ENCODE measurements around the gene FBLN2.
"Not testable (repeated sequence)": the region's sequence is repeated elsewhere in the genome, so short reads cannot be mapped to it uniquely, and the experiment has no call there.

The FBLN2 gene

DNA sequence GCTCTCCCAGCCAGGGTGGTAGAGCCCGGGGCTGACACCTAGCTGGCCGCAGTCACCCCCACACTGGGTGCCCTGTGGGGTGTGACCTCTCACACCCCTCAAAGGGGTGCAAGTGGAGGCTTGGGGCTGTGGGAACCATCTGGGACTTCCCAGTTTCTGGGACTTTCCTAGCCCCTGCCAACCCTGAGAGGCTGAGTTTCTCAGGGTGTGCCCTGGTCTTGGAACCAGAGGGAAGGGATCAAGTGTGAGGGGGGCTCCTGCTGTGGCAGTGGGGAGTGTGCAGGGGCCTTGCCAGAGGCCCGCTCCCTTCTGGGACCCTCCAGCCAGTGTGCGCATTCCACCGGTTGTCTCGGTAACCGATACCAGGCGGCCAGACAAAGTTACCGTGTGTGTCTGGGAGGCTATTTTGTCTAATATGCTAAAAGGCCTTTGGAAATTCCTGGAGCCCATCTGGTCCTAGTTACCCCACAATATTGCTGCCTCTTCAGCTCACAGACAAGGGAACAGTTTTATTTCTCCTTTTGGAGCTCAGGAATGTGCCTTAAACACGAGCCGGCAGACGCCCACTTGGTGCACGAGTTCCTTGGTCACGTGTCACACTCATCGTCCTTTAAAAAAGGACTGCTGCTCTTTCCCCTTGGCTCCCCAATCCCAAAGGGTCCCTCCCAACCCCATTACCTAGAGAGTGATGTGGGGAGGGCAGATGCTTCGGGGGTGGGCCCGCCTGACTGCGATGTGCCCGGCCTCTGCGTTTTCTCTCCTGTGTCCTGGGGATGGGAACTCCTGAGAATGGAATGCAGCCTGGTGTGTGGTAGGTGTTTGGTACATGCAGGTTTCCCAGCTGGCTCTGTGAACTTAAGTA lies 35.6 kb upstream of the FBLN2 start:
- in situ Hi-C loops (cut with MboI; ENCODE audit: low sequenced_read_pairs): no loop called here

DNA sequence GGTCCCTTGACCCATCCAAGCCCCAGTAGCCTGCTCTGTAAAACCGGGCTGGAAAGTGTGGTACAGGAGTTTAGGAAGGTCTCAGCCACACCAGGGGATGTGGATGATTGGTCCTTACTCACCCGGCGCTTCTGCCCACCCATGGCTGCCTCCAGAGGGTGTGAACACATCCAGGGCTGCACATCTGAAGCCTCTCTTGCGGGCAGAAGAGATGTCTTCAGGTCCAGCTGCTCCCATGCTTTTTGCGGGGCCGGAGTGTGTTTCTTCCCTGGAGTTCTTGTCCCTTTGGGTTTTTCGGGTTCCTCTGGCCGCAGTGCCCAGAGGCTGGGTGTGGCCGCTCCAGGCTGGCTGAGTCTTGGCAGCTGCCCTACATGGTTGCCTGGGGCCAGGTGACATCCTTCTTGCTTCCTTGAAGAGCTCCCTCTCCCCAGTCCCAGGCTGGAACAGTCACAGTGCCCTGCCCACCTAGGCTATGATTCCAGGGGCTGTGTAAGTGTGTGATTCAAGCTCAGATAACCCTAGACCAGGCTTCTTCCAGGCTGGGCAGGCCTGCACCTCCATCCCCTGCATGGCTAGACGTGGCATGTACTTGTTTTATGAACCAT lies 34.9 kb upstream of the FBLN2 start:
- in situ Hi-C loops (cut with MboI; ENCODE audit: low sequenced_read_pairs): no loop called here

DNA sequence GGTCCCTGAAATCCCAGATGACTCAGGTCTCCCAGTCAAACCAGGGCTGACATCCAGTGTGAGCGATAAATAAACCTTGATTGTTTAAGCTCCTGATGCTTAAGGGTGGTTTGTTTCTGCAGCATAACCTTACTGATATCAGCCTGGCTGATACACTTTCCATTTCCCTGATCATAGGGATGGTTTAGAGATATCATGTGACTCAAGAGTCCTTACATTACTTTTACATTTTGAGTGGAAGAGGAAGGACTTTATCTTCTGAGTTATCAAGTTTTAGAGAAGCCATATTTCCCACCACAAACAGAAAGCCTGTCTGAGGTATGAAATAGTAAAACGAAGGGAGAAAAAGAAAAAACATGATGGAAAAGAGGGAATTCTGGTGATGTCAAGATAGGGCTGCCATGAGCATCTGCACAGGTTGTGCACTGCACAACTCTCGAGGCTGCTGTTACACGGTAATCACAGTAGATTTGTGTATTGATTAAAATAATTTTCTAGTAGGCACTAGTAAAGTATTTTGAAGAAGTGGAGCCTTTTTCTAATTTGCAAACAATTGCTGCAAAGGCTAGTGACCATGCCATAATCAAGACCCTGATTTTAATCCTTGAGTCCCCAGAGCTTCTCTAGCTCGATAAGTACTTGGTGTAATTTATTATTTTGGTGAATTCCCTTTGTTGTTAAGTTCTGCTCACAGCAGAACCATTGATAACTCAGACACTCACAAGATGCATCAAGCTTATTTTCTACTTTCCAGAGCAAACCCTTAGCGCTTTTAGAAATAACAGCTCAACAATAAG lies 34.1 kb upstream of the FBLN2 start:
- in situ Hi-C loops (cut with MboI; ENCODE audit: low sequenced_read_pairs): no loop called here

DNA sequence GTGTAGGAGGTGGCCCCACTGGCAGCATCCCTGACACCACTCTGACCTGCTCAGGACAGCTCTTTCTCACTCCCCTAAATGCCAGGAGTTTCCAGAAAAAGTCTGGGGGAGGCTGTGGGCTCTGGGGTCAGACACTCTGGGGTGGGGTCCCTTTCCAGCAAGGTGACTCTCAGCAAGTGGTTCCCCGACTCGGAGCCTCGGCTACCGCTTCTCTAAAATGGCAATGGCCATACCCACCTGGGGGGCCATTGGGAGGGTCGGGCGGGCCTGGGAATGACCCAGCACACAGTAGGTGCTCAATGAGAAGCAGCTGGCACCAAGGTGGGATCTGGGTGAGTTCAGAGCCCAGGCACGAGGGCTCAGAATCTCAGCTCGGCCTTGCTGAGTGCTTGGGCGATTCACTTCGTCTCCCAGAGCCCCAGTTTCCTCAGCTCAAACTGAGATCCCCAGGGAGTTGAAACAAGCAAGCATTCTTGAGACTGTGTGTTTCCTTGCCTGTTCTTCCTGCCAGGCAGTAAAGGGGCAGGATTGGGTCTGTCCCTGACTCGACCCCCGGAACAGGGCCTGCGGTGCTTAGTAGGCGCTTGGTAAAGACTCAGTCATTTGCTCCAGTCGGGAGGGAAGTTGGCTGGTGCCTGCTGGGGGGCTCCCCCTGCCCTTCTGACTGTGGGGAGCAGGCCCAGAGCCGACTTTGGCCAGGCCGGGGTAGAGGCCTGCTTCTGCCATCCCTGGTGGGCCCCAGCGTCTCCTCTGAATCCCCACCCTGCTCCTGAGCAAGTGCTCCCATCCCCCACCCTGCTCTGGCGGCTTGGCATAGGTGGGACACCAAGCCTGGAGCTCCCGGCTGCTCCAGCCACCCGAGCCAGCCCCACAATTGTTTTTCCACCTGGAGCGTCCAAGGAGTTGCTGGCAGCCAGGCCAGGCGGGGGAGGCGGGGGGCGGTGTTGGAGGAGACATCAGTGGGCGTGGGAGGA lies 32.9 kb upstream of the FBLN2 start:
- in situ Hi-C loops (cut with MboI; ENCODE audit: low sequenced_read_pairs): no loop called here

DNA sequence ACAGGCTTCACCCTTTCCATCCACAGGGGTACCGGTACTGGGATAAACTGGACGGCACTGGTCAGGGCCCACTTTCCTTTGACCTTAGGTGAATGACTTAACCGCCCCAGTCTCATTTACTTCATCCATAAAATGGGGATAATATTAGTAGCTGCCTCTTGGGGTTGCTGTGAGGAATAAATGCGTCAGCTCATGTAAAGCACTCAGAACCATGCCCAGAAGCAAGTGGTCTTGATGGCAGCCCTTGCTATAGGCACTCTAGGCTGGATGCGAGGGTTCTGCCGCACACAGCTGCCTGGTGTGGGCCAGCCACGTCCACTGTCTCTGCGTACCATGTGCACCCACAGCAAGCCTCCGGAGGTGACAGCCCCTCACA lies 32.2 kb upstream of the FBLN2 start:
- in situ Hi-C loops (cut with MboI; ENCODE audit: low sequenced_read_pairs): no loop called here

DNA sequence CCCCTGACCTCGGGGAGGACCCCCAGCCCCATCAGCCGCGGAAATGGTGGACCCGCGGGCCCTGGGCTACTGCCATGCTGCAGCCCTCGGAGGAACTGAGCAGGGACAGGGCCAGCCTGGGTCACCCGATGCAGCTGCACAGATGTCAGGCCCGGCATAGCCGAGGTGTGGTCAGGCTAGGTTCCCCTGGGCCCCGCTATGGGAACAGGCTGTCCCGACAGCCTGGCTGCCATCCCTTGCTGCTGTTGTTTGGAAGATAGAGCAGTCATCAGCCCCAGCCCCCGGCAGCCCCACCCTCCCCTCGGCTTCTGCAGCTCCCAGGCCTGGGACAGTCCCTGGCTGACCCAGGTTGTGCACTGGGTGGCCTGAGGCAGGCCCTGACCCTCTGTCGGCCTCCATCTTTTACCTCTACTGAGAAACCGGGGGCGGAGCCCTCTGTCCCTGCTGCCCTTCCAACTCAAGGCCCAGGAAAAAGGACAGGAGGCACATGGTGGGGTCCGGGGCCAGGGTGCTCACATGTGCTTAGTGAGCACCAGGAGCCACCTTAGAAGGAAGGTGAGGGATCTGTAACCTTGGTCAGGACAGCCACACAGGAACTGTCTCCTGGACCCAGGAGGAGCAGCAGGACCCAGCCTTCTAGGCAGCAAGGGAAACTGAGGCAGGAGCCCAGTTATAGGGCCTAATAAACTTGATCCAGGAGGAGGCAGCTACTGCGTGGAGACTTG lies 31.5 kb upstream of the FBLN2 start:
- in situ Hi-C loops (cut with MboI; ENCODE audit: low sequenced_read_pairs): no loop called here

DNA sequence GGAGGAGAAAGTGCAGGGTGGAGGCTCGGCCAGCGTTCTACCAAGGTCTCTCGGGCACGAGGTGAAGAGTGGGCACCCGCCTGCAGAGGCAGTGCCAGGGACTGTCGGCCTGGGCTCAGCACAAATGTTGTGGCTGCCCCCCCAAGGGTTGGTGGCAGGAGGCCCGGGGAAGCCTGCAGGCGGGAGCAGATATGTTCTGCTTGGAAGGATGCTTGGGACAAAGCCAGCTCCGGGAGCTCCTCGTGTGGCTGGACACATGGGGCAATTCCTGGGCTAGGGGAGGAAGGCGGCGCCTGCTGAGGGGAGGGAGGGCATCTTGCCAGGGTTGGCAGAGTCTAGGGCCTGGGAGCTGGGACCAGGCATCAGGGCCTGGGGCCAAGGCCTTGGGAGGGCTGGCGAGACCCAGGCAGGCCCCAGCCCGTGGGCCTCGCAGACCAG lies 30.4 kb upstream of the FBLN2 start:
- in situ Hi-C loops (cut with MboI; ENCODE audit: low sequenced_read_pairs): no loop called here

DNA sequence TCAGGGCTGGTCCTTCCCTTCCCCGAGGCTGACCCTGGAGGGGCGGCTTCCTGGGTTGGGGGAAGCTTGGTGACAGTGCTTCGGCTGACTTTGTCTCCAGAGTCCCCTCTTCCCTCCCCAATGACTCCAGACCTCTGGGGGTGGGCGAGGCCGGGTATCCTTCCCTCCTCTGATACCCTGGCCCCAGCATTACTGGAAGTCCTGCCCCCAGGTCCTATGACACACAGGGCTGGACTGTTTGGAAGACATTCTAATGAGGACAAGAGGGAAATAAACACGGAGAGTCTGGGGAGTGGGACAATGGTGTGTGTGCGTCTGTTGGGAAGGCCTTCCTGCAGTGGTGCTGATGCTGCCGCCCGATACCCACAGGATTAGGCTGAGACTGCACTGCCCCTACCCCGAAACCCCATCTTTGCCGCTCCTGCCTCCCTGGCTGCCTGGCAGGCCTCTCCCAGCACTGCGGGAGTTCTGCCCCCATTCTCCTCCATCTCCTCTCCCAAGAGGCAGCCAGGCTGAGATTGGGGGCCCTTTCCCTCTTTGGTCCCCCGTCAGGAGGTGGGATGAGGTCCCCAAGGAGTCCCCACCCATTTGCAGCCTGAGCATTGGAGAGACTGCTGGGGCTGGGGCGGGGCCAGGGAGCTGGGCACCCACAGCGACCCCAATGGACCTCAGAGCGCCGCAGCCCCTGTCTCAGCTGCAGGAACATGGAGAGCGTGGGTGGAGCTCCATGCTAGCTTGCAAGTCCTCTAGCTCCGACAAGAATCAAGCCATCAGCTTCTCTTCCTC lies 29.7 kb upstream of the FBLN2 start:
- in situ Hi-C loops (cut with MboI; ENCODE audit: low sequenced_read_pairs): no loop called here

DNA sequence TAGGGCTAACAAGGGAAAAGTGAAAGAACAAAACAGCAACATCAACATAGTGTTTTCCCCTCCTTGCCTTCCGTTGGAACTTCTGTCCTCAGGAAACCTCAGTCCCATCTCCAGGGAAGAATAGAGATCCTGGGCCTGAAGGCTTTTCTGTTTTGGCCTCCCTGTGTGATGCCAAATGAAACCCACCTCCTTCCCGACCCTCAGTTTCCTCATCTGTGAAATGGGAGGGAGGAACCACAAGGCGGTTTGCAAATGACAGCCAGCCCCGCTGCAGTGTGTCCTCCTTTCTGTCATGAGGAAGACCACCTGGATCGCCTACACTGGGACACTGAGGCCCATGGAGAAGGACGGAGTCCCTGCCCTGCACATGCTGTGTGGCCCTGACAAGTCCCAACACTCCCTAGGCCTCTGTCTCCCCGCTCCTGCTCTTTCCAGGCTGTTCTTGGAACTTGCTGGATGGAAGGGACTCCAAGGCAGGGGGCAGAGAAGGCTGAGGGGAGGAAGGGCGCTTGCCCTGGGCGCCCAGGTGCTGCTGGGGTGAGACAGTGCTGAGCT lies 28.5 kb upstream of the FBLN2 start:
- in situ Hi-C loops (cut with MboI; ENCODE audit: low sequenced_read_pairs): no loop called here

DNA sequence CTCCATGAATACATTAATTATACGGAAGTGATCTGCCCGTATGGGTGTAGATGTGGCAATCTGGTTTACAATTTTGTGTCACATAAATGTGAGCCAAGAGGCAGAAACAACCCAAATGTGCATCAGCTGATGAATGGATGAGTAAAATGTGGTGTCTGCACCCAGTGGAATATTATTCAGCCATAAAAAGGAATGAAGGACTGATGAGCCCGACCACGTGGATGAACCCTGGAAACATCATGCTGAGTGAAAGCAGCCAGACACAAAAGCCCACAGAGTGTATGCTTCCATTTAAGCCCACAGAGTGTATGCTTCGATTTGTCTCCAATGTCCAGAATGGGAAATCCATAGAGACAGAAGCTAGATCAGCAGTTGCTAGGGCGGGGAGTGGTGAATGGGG lies 27.6 kb upstream of the FBLN2 start:
- in situ Hi-C loops (cut with MboI; ENCODE audit: low sequenced_read_pairs): no loop called here

DNA sequence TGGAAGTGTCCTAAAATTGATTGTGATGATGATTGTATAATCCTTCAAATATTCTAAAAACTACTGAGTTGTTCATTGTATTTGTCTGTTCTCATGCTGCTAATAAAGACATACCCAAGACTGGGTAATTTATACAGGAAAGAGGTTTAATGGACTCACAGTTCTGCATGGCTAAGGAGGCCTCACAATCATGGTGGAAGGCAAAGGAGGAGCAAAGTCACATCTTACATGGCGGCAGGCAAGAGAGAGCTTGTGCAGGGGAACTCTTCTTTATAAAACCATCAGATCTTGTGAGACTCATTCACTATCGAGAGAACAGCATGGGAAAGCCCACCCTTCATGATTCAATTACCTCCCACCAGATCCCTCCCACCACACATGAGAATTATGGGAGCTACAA lies 27.2 kb upstream of the FBLN2 start:
- in situ Hi-C loops (cut with MboI; ENCODE audit: low sequenced_read_pairs): not testable (repeated sequence)

DNA sequence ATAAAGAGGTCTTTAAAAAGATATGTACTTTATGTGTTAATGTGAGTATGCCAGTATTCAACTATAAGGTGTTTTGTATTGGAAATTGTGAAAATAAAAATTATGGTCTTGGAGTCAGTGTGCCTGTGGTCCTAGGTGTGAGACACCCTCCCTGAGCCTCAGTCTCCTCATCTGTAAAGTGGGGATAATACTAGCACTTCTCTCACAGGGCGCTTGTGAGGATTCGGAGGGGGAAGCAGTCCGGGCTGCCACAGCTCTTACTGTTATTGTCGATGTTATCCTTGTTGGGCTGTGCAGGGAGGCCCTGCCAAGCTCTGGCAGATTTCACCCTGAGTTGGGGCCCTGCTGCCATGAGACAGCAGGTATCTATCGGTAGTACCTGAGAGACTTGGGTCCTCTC lies 26.7 kb upstream of the FBLN2 start:
- in situ Hi-C loops (cut with MboI; ENCODE audit: low sequenced_read_pairs): no loop called here

DNA sequence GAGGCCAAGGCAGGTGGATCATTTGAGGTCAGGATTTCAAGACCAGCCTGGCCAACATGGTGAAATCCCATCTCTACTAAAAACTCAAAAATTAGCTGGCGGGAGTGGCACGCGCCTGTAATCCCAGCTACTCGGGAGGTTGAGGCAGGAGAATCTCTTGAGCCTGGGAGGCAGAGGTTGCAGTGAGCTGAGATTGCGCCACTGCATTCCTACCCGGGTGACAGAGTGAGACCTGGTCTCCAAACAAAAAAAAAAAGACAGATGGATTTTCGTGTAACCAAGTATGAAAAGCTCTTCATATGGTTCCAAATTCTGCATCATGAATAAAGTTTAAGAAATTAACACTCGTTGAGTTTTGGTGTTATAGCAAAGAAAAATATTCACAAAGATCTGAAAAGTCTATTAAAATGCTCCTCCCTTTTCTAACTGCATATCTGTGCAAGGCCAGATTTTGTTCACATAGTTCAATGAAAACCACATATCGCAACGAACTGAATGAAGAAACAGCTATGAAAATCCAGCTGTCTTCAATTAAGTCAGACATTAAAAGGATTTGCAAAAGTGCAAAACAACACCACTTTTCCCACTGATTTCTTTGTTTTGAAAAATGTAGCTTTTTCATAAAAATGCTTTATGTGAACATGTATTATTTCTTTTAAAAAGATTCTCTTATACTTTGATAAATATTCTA lies 23.8 kb upstream of the FBLN2 start:
- in situ Hi-C loops (cut with MboI; ENCODE audit: low sequenced_read_pairs): no loop called here

DNA sequence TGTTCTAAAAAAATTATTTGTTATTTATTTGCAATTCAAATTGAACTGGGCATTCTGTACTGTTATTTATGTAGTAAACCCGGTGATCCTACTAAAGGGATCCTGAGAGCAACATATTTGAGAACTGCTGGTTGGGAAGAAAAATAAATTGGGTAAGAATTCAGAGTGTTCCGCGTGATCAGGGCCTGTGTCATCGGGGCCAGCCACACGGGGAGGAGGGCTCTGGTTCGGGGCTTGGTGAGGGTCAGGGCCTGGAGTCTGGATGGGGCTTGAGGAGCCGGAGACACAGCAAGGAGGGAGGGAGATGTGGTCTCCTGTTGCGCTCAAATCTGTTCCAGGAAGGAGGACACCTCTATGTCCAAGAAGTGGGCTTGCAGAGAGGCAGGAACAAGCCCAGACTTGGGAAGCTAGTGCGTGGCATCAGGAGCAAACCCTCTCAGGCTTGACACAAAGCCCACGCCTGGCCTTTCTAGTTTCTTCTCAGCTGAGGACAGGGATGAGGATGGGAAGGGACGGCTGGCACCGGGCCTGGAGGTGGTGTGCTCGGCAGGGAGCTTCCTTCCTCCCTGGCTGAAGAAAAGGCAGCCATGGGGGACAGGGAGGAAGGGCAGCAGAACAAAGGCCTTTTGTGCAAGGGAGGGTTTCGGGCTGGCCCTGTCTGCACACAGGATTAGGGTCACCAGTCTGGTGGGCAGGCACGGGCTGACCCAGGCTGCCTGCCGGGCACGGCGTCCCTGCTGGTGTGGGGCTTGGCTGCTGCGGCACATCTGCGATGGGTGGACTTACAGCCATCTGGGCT lies 22.9 kb upstream of the FBLN2 start:
- in situ Hi-C loops (cut with MboI; ENCODE audit: low sequenced_read_pairs): no loop called here

DNA sequence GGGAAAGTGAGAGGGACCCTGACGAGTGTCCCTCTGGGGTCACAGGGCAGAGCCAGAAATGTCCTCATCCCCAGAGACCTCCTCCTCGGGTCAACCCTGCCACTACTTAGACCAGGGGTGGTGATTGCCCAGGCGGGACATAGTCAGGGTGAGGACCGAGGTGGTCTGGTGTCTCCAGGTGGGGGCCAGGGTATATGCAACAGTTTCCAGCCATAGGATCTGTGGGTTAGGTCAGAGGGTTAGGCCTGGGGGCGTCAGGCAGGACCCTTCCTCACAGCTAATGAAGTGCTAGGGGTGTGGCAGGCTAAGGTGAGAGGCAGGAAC lies 22.3 kb upstream of the FBLN2 start:
- in situ Hi-C loops (cut with MboI; ENCODE audit: low sequenced_read_pairs): no loop called here

DNA sequence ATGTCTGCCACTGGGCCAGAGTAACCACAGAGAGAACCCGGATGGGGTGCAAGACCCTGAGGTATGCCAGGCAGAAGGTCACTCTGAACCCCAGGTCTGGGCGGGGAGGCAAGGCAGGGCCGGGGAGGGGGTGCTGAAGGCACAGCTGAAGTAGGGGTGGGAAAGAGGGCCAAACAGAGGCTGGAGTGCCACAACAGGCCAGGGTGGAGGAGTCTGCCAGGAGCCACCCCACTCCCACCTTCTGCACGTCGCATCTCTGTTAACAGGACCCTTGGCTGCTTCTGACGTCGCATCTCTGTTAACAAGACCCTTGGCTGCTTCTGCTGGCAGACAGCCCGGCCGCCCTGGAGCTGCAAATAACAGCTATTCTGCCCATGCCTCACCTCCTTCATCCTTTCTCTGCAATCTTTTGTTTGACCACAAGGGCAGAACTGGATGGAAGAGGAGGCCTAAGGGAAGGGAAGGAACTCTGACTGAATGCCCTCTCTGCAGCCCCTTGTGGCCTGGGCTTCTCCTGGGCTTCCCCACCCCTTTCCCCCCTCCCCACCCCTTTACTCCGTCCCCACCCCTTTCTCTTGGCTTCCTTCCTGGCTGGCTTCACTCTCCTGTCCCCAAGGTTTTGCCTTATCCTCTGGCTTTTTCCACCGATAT lies 20.6 kb upstream of the FBLN2 start:
- in situ Hi-C loops (cut with MboI; ENCODE audit: low sequenced_read_pairs): no loop called here
